Small intestine (tissue), 7 donors: ENCODE data around the gene HTT. TPM values are rescaled to one million over a fixed set of nuclear protein-coding genes. Genes with fewer than 3 reads are reported as not detected.

Source experiments
- DNase-seq, 2 donors: peaks; one replicate each; pipeline versions ENCODE4 v3.0.0 to v3.0.0-alpha.2; 2013
- FAIRE-seq: peaks from 2 replicates; lab custom pipeline; 2012; peaks lifted over from hg19 to GRCh38; lab: Jason Lieb, UNC
- H3K27ac ChIP-seq, 3 donors: one replicate each; pipeline ENCODE4 v1.5.1; 2013; ENCODE audit warnings: low read length in 2 of 3, mild to moderate bottlenecking in 2 of 3, control low read depth in 1 of 3, inconsistent platforms in 1 of 3, low read depth in 1 of 3, moderate library complexity in 1 of 3
- H3K27me3 ChIP-seq, 3 donors: one replicate each; pipeline ENCODE4 v1.6.1; 2013; ENCODE audit warnings: low read length in 3 of 3, inconsistent platforms in 1 of 3; ENCODE audit not compliant: control insufficient read depth in 3 of 3, insufficient read depth in 3 of 3
- H3K36me3 ChIP-seq, 3 donors: one replicate each; pipeline ENCODE4 v1.6.1; 2013; ENCODE audit warnings: low read length in 3 of 3, inconsistent platforms in 1 of 3, low read depth in 1 of 3, mild to moderate bottlenecking in 1 of 3, moderate library complexity in 1 of 3; ENCODE audit not compliant: control insufficient read depth in 3 of 3, insufficient read depth in 2 of 3
- H3K4me1 ChIP-seq, 3 donors: one replicate each; pipeline ENCODE4 v1.6.1; 2013; ENCODE audit warnings: low read length in 2 of 3, inconsistent platforms in 1 of 3, low read depth in 1 of 3, mild to moderate bottlenecking in 1 of 3, moderate library complexity in 1 of 3; ENCODE audit not compliant: control insufficient read depth in 3 of 3, insufficient read depth in 2 of 3
- H3K4me3 ChIP-seq, 3 donors: one replicate each; pipeline ENCODE4 v1.5.1; 2013; ENCODE audit warnings: low read length in 3 of 3, control low read depth in 1 of 3, inconsistent platforms in 1 of 3, low read depth in 1 of 3, mild to moderate bottlenecking in 1 of 3, moderate library complexity in 1 of 3
- H3K9me3 ChIP-seq, 2 donors: one replicate each; pipeline ENCODE4 v1.6.1; 2013; ENCODE audit warnings: low read depth in 1 of 2, low read length in 1 of 2; ENCODE audit not compliant: control insufficient read depth in 2 of 2, insufficient read depth in 1 of 2
- WGBS, 3 donors: extraction: QIAGEN DNeasy Blood & Tissue Kit; methylation state at CpG; one replicate each; pipeline ENCODE4 v1.1.7; 2013; 5-methylcytosine and 5-hydroxymethylcytosine counted together
- polyA plus RNA-seq, 4 donors: library from polyadenylated mRNA; stranded (reverse) in 3 of 4; unstranded in 1 of 4; fragments of 200-250 nt in 3 of 4; fragments of 120-200 nt in 1 of 4; gene quantifications; one replicate each; pipeline versions ENCODE4 v1.2.1 to v1.2.3, GENCODE V29; 2013
- donor health status: healthy with polysubstance abuse.
- donor health status: control.
- donor health status: control.
- donor health status: Bipolar disorder and iron deficiency.
- donor health status: healthy.

HTT gene
- polyA plus RNA-seq, 4 donors, result 10.3 to 28.8 (median 14.8) TPM

DNA sequence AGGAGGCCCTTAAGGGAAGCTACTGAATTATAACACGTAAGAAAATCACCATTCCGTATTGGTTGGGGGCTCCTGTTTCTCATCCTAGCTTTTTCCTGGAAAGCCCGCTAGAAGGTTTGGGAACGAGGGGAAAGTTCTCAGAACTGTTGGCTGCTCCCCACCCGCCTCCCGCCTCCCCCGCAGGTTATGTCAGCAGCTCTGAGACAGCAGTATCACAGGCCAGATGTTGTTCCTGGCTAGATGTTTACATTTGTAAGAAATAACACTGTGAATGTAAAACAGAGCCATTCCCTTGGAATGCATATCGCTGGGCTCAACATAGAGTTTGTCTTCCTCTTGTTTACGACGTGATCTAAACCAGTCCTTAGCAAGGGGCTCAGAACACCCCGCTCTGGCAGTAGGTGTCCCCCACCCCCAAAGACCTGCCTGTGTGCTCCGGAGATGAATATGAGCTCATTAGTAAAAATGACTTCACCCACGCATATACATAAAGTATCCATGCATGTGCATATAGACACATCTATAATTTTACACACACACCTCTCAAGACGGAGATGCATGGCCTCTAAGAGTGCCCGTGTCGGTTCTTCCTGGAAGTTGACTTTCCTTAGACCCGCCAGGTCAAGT is 167.5 kb downstream of the HTT start:
- H3K9me3 ChIP-seq, result no peaks in the 10 kb centered on the region
- H3K27ac ChIP-seq, result peak overlapping the region in 1 of 3 donors; percentile 73
- peaks cover 0 to 5% (median 0%) of the 10 kb centered on the region in 3 donors for H3K4me1 ChIP-seq
- 76 to 90% (median 86%) methylated on average over 17 of the region's 17 CpGs for WGBS, 3 donors
- peaks cover 0 to 69% (median 7%) of the 10 kb centered on the region in 3 donors for H3K36me3 ChIP-seq
- DNase-seq (peak in 1 of 2 donors; percentile 44), FAIRE-seq (no peak)
- H3K27me3 ChIP-seq, result no peaks in the 10 kb centered on the region
- no peak overlapping the region for H3K4me3 ChIP-seq

GRCh38 chr4:3243136-3243780 is 168.8 kb downstream of the HTT start:
- Histone ChIP-seq H3K36me3 (peaks cover 0 to 60% (median 7%) of the 10 kb centered on the region in 3 donors), H3K27me3 (no peaks in the 10 kb centered on the region), H3K27ac (peak overlapping the region in 1 of 3 donors; percentile 34), H3K9me3 (no peaks in the 10 kb centered on the region), H3K4me1 (peaks cover 0 to 5% (median 0%) of the 10 kb centered on the region in 3 donors), H3K4me3 (no peak overlapping the region)
- 75 to 82% (median 79%) methylated on average over 22 to 23 of the region's 23 CpGs for WGBS, 3 donors
- FAIRE-seq (no peak), DNase-seq (no peak)

DNA sequence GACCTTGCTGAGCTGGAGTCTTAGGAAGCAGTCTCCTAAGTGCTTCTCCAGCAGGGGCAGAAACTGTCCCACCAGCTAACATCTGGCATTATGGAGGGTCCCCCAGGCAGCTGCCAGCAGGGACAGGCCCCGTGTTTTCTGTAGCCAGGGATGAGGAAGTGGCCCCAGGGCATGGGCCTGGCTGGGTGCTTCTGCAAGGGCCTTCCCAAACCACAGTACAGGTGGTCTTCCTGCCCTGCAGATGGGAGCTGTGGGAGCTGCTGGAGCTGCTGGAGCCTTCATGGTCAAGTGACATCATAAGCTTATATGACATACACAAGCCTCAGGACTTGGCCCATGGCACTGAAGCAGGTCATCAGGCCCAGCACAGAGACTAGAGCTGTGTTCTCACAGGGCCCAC is 169.5 kb downstream of the HTT start:
- no peaks in the 10 kb centered on the region for H3K27me3 ChIP-seq
- no peak overlapping the region for H3K27ac ChIP-seq
- DNase-seq (no peak), FAIRE-seq (no peak)
- peaks cover 0 to 5% (median 0%) of the 10 kb centered on the region in 3 donors for H3K4me1 ChIP-seq
- H3K9me3 ChIP-seq, result no peaks in the 10 kb centered on the region
- H3K4me3 ChIP-seq, result no peak overlapping the region
- peaks cover 0 to 52% (median 0%) of the 10 kb centered on the region in 3 donors for H3K36me3 ChIP-seq
- WGBS, 3 donors, result 57 to 87% (median 75%) methylated on average over 1 of the region's 1 CpG

DNA sequence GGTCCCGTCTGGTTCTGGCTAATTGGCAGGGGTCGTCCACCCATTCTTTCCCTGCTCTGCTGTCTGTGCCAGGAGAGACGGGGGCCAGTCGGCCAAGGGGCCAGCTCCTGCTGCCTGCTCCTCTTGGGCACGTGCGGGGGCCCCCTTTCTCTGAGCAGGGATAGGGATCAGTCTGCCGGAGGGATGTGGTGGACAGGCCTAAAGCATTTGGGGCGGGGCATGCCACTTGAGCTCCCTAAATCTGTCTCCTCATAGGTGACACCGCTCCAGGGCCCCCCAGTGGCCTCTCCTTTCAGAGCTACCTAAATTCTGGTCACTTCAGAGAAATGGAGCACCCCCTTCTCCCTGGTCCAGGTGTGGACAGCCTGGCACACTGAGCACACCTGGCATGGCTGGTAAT is 170.3 kb downstream of the HTT start:
- Histone ChIP-seq H3K9me3 (no peaks in the 10 kb centered on the region), H3K27ac (no peak overlapping the region), H3K4me1 (peaks cover 0 to 5% (median 0%) of the 10 kb centered on the region in 3 donors), H3K27me3 (no peaks in the 10 kb centered on the region), H3K4me3 (no peak overlapping the region), H3K36me3 (peaks cover 0 to 45% (median 0%) of the 10 kb centered on the region in 3 donors)
- WGBS, 3 donors, result 86 to 94% (median 89%) methylated on average over 9 of the region's 9 CpGs
- DNase-seq, result no peak
- FAIRE-seq, result no peak

GRCh38 chr4:3245676-3246075 is 171.2 kb downstream of the HTT start:
- Histone ChIP-seq H3K36me3 (peaks cover 0 to 36% (median 0%) of the 10 kb centered on the region in 3 donors), H3K4me1 (peaks cover 0 to 8% (median 0%) of the 10 kb centered on the region in 3 donors), H3K27ac (no peak overlapping the region), H3K27me3 (no peaks in the 10 kb centered on the region), H3K9me3 (no peaks in the 10 kb centered on the region), H3K4me3 (no peak overlapping the region)
- FAIRE-seq, result no peak
- no peak for DNase-seq
- 81 to 96% (median 88%) methylated on average over 6 of the region's 6 CpGs for WGBS, 3 donors

DNA sequence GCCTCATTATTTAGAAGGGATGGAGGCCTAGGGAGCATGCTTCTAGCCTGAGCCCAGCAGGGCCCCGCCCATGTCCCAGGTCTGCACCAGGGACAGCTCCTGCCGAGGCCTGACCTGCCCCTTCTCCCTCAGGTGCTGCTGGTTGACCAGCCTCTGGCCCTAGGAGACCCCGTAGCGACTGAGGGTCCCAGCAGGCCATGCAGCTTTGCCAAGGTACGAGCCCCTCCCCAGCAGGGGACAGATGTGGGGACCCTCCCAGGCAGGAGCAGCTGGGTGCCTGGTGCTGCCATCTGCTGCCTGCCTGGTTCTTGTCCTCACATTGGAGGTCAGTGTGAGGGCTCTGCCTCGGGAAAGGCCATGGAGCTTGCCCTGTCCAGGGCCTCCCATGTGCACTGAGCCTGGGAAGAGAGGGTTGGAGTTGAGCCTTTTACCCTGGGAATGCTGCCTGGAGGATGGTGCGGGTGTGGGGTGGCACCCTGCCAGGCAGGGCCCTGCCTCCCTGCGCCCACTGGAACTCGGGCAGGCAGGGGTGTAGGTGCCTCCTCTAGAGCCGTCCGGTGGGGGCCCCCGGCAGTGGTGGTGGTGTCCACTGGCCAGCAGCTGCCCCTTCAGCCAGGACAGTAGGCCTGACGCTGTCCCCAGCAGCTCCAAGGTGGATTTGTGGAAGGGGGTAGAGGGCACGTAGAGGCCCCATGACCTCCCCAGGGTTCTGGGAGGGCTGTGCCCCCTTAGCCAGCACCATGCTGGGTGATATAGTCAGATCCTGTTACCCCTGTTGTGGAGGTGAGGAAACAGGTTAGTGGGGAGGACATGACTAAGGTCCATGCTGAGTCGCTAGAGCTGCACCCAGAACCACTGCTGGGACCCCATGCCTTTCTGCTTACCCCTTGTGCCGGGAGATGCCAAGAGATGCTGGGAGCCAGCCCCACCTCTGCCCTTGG is 172.2 kb downstream of the HTT start:
- Histone ChIP-seq H3K4me3 (no peak overlapping the region), H3K27ac (no peak overlapping the region), H3K36me3 (peaks cover 0 to 25% (median 0%) of the 10 kb centered on the region in 3 donors), H3K27me3 (no peaks in the 10 kb centered on the region), H3K9me3 (no peaks in the 10 kb centered on the region), H3K4me1 (peaks cover 0 to 9% (median 0%) of the 10 kb centered on the region in 3 donors)
- DNase-seq, result no peak
- FAIRE-seq, result no peak
- WGBS, 3 donors, result 63 to 76% (median 72%) methylated on average over 16 of the region's 16 CpGs

- no peak overlapping the region for H3K27ac ChIP-seq
- 92 to 94% (median 92%) methylated on average over 20 to 21 of the region's 21 CpGs for WGBS, 3 donors
- H3K27me3 ChIP-seq, result no peaks in the 10 kb centered on the region
- H3K4me1 ChIP-seq, result peaks cover 0 to 7% (median 0%) of the 10 kb centered on the region in 3 donors
- FAIRE-seq, result no peak
- H3K9me3 ChIP-seq, result no peaks in the 10 kb centered on the region
- no peak overlapping the region for H3K4me3 ChIP-seq
- peaks cover 0 to 22% (median 0%) of the 10 kb centered on the region in 3 donors for H3K36me3 ChIP-seq
- DNase-seq, result no peak
Observed at GRCh38 chr4:3247399-3248177, 173.1 kb downstream of the HTT start.
